Suprapubic skin (tissue), 4 donors: ENCODE measurements around the gene GMPS. TPM values are rescaled to one million over a fixed set of nuclear protein-coding genes. Genes with fewer than 3 reads are reported as not detected.
"Not testable (repeated sequence)": the region's sequence is repeated elsewhere in the genome, so short reads cannot be mapped to it uniquely, and the experiment has no call there.

ENCODE experiments used
- DNase-seq, 2 donors: peaks; one replicate each; pipeline ENCODE4 v3.0.0-alpha.2; 2019; ENCODE audit warnings: low spot score in 2 of 2
- H3K27ac ChIP-seq: fragments of 200-600 bp; sonication (generic); one replicate; pipeline ENCODE4 v1.5.1; 2019
- H3K27me3 ChIP-seq: fragments of 200-600 bp; sonication (generic); one replicate; pipeline ENCODE4 v1.5.1; 2019
- H3K36me3 ChIP-seq: fragments of 200-600 bp; sonication (generic); one replicate; pipeline ENCODE4 v1.5.1; 2019
- H3K4me1 ChIP-seq: fragments of 200-600 bp; sonication (generic); one replicate; pipeline ENCODE4 v1.5.1; 2019
- H3K4me3 ChIP-seq: fragments of 200-600 bp; sonication (generic); one replicate; pipeline ENCODE4 v1.5.1; 2019; ENCODE audit warnings: mild to moderate bottlenecking
- H3K9me3 ChIP-seq: fragments of 200-600 bp; sonication (generic); one replicate; pipeline ENCODE4 v1.5.1; 2019
- CTCF ChIP-seq, 2 donors: fragments of 200-600 bp in 1 of 2; fragments of 450-650 bp in 1 of 2; sonication (generic) in 1 of 2; IDR thresholded peaks; one replicate each; pipeline ENCODE4 v1.5.1; 2016 to 2019; ENCODE audit warnings: antibody characterized with exemption in 2 of 2, mild to moderate bottlenecking in 1 of 2, moderate library complexity in 1 of 2
- EP300 ChIP-seq: sonication (generic); formaldehyde crosslinking; IDR thresholded peaks from one replicate; pipeline ENCODE4 v1.6.1; 2017; ENCODE audit warnings: antibody characterized with exemption
- POLR2A ChIP-seq, 2 donors: fragments of 450-650 bp; IDR thresholded peaks; one replicate each; pipeline ENCODE4 v1.6.1; 2017; ENCODE audit warnings: antibody characterized with exemption in 2 of 2, mild to moderate bottlenecking in 2 of 2, moderate library complexity in 2 of 2
- POLR2AphosphoS5 ChIP-seq, 3 donors: sonication (generic); formaldehyde crosslinking; IDR thresholded peaks; one replicate each; pipeline ENCODE4 v1.6.1; 2017; ENCODE audit warnings: antibody characterized with exemption in 3 of 3
- WGBS: methylation state at CpG from one replicate; pipeline ENCODE4 v1.1.5; 2018; 5-methylcytosine and 5-hydroxymethylcytosine counted together
- total RNA-seq, 4 donors: library from RNA; depleted of rRNA; stranded (reverse); fragments of >200 nt; gene quantifications; one replicate each; pipeline ENCODE4 v1.1.0, GENCODE V29; 2016

GMPS gene
- total RNA-seq = 10 to 100 TPM; 33.9 to 39.5 (median 39.3) TPM

DNA sequence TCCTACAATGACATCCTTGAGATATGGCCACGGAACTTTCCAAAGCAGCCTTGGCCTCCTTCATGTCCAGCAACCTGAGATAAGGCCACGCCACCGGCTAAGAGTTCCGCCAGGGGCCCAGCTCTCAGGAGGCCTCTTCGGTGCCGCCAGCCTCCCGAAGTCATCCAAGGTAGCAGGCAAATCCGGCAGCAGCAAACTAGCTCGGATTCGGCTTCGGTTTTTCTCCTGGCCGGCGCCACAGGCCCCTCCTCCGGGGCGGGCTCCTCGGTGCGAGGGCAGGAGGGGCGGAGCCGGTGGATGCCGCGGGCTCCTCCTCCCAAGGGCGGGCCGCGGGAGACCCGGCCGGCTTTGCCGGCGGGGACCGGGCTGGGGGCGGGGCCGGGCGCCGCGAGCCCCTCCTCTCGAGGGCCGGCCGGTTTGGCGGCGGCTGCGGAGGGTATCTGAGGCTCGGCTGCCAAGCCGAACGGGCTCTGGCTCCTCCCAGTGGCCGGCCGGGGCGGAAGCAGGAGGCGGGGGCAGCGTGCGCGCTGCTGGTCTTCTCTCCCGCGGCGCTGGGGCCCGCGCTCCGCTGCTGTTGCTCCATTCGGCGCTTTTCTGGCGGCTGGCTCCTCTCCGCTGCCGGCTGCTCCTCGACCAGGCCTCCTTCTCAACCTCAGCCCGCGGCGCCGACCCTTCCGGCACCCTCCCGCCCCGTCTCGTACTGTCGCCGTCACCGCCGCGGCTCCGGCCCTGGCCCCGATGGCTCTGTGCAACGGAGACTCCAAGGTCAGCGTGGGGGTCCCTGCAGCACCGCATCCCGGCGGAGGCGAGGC, at the start of gene GMPS:
GMPS (plus strand) TSS at position 518 of the 812 bp plus-strand sequence; CDS start at position 739, 221 bp downstream.
- Histone ChIP-seq H3K27me3 (no peaks in the 10 kb centered on the region), H3K9me3 (no peaks in the 10 kb centered on the region), H3K27ac (peak within 1 kb of the TSS; percentile 95), H3K4me1 (peaks cover 26% of the 10 kb centered on the region), H3K36me3 (no peaks in the 10 kb centered on the region), H3K4me3 (peak within 1 kb of the TSS; percentile 97)
- peak; percentile 94 to 95 for DNase-seq
- 1% methylated on average over 14 of the region's 83 CpGs for WGBS
- TF ChIP-seq POLR2AphosphoS5 (IDR thresholded peaks at IDR 0.05) = peak in 2 of 3 donors; percentile 37 to 52
- TF ChIP-seq EP300 = no peak
- peak in 1 of 2 donors; percentile 50 for TF ChIP-seq POLR2A (IDR thresholded peaks at IDR 0.05)
- TF ChIP-seq CTCF (IDR thresholded peaks at IDR 0.05) = peak in 1 of 2 donors; percentile 60

DNA sequence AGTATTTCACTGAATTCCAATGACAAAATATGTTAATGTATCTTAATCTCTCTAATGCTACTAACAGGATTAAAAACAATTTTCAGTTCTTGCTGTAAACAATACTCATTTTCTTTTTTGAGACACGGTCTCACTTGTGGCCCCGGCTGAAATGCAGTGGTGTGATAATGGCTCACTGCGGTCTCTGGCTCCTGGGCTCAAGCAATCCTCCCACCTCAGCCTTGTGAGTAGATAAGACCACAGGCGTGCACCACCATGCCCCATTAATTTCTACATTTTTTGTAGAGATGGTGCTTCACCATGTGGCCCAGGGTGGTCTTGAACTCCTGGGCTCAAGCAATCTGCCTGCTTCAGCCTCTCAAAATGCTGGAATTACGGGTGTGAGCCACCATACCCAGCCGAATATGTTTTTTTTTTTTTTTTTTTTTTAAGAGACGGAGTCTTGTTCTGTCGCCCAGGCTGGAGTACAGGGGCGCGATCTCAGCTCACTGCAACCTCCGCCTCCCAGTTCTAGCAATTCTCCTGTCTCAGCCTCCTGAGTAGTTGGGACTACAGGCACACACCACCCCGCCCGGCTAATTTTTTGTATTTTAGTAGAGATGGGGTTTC, 41.9 kb upstream of the GMPS start:
- not testable (repeated sequence) for H3K27me3 ChIP-seq, H3K4me3 ChIP-seq, DNase-seq, H3K4me1 ChIP-seq, H3K27ac ChIP-seq, H3K9me3 ChIP-seq
- H3K36me3 ChIP-seq = peaks cover 20% of the 10 kb centered on the region
- WGBS = 98% methylated on average over 13 of the region's 13 CpGs

DNA sequence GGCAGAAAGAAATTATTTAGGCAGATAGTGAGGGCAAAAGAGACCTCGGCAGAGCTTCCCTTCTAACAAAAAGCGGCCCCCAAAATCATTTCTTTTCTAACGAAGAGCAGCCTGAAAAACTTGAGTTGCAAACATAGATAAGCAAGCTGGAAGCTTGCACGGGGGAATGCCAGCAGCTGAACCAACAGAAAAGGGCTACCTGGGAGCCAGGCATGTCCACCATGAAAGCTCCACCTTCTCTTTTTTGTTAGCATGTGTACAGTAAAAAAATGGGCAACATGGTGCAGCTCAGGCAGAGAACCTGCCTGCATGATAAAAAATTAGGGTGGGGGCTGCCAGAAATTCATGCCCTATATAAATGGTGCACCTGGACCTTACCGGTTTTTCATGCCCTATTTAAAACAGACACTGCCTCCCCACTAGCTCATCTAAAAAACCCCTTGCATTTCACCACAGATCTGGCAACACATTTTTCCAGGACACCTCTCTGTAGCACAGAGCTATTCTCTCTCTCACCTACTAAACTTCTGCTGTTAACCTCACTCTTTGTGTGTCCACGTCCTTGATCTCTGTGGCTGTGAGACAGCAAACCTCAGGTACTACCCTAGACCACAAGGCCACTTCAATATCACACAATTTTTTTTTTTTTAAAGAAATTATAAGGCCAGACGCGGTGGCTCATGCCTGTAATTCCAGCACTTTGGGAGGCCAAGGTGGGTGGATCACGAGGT, 34.9 kb upstream of the GMPS start:
- Histone ChIP-seq H3K27me3 (no peaks in the 10 kb centered on the region), H3K9me3 (no peaks in the 10 kb centered on the region), H3K4me3 (no peak overlapping the region), H3K27ac (no peak overlapping the region), H3K4me1 (no peaks in the 10 kb centered on the region), H3K36me3 (peaks cover 12% of the 10 kb centered on the region)
- TF ChIP-seq POLR2AphosphoS5 (IDR thresholded peaks at IDR 0.05) (no peak), POLR2A (IDR thresholded peaks at IDR 0.05) (no peak), CTCF (IDR thresholded peaks at IDR 0.05) (no peak), EP300 (no peak)
- no peak for DNase-seq
- 77% methylated on average over 9 of the region's 9 CpGs for WGBS

DNA sequence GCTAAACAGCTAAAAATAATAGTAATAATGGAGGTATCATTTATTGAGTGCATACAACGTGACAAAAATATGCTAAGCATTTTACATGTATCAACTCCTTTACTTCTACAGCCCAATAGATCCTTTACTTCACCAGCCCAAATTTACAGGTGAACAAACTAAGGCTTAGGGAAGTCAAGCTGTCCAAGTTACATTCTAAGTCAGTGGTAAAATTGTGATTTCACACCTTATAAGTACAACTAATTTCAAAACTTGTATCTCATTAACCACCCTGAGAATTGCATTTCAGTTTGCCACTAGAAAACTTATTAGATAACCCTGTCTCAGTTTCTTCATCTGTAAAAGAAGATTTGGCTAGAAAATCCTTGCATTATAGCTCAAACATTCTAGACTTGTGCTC, 26.9 kb upstream of the GMPS start:
- 62% methylated on average over 1 of the region's 1 CpG for WGBS
- no peak for DNase-seq
- H3K27ac ChIP-seq = no peak overlapping the region
- H3K36me3 ChIP-seq = peaks cover 6% of the 10 kb centered on the region
- H3K27me3 ChIP-seq = no peaks in the 10 kb centered on the region
- peaks cover 23% of the 10 kb centered on the region for H3K4me1 ChIP-seq
- H3K9me3 ChIP-seq = no peaks in the 10 kb centered on the region
- H3K4me3 ChIP-seq = no peak overlapping the region
- TF ChIP-seq POLR2AphosphoS5 (IDR thresholded peaks at IDR 0.05) (no peak), POLR2A (IDR thresholded peaks at IDR 0.05) (no peak), CTCF (IDR thresholded peaks at IDR 0.05) (no peak), EP300 (no peak)

DNA sequence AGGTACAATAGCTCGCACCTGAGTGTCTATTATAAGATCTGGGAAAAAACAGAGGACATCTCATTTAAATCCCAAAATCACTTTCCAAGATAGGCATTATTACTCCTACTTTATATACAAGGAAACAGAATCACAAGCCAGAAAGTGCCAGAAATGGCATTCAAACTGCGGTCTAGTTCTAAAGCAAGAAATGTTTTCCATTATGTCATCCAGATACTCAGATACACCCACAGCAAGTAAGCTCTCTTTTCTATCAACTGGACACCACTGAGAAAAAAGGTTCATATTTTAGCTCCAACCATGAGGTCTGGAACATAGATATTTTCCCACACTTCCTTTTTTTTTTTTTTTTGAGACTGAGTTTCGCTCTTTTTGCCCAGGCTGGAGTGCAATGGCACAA, 24.3 kb upstream of the GMPS start:
- TF ChIP-seq POLR2A (IDR thresholded peaks at IDR 0.05) (no peak), EP300 (no peak), POLR2AphosphoS5 (IDR thresholded peaks at IDR 0.05) (no peak), CTCF (IDR thresholded peaks at IDR 0.05) (no peak)
- no peaks in the 10 kb centered on the region for H3K27me3 ChIP-seq
- 83% methylated on average over 3 of the region's 3 CpGs for WGBS
- peaks cover 47% of the 10 kb centered on the region for H3K4me1 ChIP-seq
- DNase-seq = no peak
- H3K9me3 ChIP-seq = no peaks in the 10 kb centered on the region
- H3K36me3 ChIP-seq = peaks cover 3% of the 10 kb centered on the region
- H3K27ac ChIP-seq = no peak overlapping the region
- no peak overlapping the region for H3K4me3 ChIP-seq
